HG03565 (cell line): Measurements from ENCODE around the gene RFX5.
"Not testable (repeated sequence)": the region's sequence is repeated elsewhere in the genome, so short reads cannot be mapped to it uniquely, and the experiment has no call there.

Experiments used
- ATAC-seq: cut with Tn5 transposase; IDR thresholded peaks from one replicate; pipeline ENCODE4 v1.9.1; 2021; ENCODE audit warnings: mild to moderate bottlenecking, moderate library complexity; ENCODE audit not compliant: unreplicated experiment

The RFX5 gene

DNA sequence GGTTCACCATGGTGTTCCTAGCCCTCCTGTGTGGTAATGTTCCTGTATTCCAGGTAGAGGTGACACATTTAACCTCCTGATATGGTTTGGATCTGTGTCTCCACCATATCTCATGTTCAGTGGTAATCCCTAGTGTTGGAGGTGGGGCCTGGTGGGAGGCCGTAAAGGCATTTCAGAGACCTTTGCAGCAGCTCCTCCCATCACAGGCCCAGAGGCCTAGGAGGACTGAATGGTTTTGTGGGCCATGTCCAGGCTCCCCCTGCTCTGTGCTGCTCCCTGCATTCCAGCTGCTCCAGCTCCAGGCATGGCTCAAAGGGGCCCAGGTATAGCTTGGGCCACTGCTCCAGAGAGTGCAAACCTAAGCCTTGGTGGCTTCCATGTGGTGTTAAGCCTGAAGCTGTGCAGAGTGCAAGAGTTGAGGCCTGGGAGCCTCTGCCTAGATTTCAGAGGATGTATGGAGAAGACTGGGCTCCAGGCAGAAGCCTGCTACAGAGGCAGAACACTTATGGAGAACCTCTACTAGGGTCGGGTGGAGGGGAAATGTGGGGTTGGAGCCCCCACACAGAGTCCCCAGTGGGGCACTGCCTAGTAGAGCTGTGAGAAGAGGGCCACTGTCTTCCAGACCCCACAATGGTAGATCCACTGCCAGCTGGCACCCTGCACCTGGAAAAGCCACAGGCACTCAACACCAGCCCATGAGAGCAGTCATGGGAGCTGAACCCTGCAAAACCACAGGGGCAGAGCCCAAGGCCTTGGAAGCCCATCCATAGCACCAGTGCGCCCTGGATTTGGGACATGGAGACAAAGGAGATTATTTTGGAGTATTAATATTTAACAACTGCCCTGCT is 15.5 kb upstream of the RFX5 start:
- ATAC-seq = no peak

DNA sequence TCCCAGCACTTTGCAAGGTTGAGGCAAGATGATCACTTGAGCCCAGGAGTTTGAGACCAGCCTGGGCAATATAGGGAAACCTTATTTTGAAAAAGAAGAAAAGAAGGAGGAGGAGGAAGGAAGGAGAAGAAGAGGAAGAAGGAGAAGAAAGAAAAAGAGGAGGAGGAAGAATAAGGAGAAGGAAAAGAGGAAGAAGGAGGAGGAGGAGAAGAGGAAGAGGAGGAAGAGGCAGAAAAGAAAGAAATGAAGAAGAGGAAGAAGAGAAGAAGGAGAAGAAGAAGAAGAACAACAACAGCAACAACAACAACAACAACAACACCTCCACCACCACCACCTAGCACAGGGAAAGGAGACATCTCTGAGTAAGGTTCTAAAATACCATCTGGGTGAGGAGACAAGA is 14.8 kb upstream of the RFX5 start:
- ATAC-seq = no peak

DNA sequence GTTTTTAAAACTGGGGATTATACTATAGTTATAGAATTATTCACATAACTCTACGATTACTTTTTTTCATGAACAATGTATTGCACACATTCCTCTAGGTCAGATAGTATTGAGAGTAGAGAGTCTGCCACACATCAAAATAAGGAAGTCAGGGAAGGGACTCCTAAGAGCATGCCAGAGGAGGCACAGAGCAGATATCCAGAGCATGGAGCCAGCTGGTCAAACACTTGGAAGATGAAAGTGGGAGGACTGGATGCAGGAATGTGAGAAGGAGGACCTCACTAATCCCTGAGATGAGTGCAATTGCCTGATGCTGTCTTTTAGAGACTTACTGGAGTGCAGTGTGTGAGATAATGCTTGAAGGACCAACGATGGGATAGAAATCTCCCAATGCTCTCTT is 9.6 kb upstream of the RFX5 start:
- ATAC-seq = no peak

DNA sequence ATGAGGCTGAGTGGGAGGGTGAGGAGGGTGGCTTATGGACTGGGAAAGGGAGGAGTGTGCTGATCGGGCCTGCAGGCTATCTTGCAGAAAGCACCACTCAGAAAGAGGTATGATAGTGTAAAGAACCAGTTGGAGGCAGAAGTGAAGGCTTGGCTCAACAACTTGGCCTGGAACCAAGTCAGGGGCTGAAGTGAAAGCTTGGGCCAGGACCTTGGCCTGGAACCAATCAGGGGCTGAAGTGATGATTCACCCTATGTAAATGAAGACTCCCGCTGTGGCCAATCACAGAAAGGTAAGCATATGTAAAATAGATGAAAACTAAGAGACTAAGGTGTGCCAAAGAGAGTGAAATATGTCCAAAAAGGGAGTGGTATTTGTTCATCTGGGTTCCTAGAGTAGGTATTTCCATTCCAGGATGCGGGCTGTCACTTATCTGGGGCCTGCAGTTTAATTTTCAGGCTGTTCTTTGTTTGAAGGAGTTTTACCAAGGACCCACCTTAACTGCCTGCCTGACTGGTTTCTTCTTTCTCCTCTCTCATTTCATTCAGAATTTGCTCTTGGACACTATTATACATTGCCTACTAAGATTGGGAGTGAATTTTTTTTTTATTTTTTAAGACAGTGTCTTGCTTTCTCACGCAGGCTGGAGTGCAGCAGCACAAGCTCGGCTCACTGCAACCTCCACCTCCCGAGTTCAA is 5.1 kb upstream of the RFX5 start:
- ATAC-seq = no peak

DNA sequence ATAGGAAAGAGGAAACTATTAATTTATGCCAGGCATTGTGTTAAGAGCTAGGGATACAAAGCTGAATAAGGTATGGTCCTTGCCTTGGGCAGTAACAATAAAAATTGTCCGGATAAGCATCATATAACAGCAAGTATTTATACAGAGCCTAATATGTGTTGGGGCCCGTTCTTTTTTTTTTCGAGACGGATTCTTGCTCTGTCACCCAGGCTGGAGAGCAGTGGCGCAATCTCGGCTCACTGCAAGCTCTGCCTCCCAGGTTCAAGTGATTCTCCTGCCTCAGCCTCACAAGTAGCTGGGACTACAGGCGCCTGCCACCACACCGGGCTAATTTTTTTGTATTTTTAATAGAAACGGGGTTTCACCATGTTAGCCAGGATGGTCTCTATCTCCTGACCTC is 3.3 kb upstream of the RFX5 start:
- not testable (repeated sequence) for ATAC-seq

DNA sequence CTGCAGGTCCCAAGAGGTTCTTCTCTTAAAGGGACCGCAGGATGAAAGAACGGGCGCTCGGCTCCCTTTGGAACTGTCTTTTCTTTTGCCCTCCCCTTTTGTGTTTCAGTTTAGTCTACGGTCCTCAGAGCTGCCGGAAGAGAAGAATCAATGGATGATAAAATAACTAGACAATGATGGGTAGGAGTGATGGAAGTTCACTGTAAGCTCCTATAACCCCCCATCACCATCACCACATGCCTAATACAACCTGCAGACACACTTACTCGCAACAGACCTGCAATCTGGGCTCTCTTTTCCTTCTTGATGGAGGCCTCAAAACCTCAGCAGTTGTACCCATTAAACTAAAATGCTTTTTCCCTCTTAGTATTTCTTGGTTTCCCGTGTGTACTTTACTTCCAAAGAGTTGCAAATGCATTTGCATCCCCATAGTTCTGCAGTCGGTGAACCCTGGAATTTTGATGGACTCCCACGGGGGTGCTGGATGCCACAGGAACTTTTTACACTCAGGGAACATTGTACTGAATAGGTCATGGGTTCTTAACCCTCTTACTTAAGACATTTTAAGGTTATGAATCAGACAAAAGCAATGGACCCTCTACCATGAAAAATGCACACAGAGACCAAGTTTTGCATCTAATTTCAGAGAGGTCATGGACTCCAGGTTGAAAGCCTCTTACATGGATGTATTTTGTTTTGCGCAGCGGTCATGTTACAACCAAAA is 633 bp upstream of the RFX5 start:
- ATAC-seq = no peak

DNA sequence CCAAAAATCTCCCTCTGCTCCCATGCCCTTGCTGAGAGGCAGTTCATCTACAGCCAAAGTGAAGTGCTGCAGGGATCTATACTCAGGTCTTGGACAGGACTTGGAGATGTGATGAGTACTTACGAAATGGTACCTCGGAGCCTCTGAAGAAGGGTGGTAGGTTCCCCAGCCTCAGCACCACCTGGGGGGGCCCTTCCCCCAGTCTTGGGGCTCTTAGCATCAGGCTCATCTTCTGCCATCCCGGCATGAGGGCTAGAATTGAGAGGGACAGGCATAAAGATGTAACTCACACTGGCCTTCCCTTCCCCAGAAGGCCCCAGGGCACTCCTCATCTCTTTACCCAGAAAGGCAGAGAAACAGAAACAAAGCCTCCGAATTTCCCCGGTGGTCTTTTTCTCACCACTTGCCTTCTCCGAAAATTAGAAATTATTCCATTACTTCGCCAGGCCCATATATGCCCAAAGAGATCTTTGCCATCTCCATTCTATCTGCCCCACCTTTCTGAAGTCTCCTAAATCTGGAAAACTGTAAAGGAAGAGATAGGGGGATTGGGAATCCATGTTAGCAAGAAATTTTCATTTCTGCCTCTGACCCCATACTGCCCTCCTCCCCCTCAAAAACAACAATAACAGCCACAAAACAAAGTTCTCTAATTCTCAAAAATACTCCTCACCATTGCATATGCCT is 827 bp downstream of the RFX5 start:
- no peak for ATAC-seq

DNA sequence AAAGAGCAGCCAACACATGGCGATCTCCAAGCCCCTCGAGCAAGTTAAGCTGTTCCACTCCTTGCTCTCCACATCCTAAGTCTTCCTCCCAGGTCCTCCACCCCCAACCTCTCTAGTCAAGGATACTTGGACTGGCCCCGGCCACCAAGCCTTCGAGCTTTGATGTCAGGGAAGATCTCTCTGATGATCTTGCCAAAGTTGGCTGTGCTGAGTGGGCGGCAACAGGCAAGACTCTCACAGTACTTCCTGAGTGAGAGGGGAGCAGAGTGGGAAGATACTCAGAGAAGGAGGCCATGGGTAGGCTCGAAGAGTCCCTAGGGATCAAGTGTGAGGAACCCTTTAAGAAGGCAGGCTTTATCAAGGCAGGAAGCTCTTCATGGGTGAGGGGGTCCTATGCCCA is 2.8 kb downstream of the RFX5 start:
- no peak for ATAC-seq

DNA sequence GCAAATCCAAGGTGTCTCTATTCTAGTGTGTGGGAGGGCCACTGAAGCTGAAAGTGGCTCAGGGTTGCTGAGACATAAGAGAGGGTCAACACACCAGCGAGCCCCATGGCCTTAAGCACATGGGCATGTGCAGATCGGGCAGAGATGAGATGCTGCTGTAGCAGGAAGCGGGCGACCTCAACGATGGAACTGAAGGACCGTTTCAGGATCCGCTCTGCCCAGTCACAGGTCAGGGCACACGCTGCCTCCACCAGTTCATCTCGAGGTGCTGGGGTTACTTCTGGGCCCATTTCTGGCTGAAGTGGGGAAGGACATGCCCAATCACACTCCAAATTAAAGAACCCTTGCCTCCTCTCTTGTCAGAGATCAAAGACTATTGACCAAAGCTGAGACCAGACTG is 3.5 kb downstream of the RFX5 start:
- ATAC-seq = no peak

DNA sequence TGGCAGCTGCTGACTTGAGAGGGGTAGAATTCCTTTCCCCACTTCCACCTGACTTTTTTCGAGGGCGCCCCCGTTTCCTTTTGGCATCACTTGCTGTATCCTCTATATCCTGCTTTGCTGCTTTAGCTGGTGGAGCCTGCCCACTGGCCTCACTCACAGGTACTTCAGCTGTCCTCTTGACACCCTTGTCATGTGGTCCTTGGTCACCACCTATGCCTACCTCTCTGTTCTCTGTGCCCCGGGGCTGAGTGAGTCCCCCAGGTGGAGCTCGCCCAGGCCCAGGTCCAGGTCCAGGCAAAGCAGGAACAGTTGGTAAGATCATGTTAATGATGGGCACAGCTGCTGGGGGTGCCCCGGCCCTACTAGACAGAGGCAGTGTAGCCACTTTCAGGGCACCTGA is 4.5 kb downstream of the RFX5 start:
- no peak for ATAC-seq

DNA sequence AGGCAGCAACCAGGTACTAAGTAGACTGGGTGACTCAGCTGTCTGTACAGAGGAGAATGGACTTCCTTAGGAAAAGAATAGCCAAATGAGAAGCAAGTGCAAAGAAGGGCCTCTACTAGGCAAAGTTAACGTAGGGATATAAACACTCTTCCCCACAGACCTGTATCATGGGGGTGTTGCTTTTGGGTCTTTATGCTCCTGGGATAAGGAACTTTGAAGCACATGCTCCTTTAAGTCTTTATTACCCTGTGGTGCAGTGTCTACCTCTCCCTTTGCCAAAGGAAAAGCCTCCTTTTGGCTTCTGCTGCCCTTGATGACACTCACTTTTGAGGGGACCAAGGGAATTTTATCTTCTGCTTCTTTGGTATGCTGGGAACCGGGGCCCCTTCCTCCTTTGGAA is 5.0 kb downstream of the RFX5 start:
- no peak for ATAC-seq

DNA sequence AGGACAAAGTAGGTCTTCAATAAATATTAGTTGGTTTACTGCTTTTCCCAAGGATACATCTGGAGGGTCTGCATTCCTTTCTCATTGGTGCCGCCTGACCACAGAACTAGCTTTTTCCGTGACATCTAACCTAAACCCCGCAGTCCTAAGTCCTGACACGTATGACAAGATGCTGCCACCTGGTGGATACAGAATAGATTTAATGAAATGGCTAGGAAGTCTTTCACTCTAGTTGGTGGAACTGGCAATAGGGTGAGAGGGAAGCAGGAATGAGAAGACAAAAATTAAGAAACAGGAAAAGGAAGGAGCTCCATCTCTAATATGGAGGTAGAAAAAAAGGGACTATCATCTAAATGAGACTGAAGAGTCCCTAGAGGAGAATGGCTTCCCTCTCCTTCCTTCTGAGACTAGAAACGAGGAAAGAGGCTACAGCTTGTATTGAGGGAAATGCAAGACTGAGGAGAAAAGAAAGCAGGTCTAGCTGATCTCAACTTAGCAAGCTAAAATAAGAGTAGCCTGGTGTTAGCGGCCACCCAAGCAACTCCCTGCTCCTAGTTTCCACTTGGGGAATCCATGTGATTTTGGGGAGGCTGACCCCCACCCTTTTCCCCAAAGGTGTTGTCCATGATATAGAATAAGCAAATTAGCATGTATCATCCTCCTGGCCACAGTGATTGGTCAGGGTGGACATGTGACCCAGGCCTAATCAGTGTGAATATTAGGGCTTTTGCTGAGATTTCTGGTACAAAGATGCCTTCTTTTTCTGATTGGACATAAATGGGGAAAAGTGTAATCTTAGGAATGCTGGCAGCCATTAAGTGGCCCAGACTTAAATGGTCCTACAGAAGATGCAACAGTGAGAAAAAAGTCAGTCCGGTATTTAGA is 5.9 kb downstream of the RFX5 start:
- peak; percentile 45 for ATAC-seq

DNA sequence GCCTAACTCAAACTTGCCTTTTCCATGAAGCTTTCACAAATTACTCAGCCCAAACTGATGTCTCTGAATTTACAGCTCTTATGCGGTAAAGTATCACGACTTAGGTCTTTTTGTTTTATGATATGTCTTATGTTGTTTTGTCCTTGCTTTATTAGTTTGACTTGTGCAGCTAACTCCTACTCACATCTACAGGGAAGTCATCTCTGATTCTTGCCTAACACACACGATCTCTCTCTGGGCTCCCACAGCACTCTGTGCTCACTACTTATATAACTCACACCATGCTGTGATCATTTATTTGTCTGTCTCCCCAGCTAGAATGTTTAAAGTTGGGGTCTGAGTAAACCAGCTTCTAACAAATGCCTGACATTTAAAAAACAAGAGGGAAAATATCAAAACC is 10.5 kb downstream of the RFX5 start:
- ATAC-seq = no peak

DNA sequence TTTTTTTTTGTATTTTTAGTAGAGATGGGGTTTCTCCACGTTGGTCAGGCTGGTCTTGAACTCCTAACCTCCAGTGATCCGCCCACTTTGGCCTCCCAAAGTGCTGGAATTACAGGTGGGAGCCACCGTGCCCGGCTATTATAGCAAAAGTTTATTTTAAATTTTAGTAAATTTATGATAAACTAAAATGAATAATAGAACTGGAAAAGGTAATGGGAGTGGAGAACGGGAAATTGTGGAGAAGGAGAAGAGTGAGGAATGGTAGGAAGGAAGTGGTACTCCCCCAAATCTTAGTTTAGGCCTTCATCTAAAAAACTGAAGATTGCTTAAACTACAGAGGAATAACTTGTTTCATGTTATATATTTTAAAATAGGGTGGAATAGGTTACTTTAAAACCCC is 12.2 kb downstream of the RFX5 start:
- no peak for ATAC-seq

DNA sequence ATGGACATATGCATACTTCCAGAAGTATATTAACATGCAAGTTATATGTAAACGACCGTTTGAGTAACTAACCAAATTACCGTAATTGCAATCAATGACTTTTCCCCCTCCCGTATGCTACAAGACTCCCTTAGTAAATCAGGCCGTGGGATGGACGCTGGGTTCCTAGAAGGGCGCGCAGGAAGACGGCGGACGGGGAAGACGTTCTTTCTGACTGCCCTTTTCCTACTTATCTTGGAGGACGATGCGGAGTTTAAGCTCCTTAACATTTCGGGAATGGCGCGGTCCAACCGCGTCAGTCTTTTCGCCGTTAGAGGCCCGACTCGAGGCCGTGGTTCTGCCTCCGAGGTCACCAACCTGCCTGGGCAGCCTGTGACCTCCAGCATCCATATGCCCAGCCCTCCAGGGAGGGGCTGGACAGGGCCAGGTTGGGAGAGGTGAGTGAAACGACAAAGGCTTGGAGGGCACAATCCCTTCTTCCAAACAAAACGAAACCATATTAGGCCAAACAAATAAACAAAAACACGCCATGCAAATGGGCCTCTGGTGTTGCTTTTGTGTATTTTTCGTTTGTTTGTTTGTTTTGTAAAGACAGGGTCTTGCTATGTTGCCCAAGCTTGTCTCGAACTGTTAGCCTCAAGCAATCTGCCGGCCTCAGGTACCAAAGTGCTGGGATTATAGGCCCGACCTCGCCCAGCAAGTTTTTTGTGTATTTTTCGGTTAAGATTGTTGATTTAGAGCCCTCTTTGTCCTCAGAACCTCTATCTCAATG is 19.0 kb downstream of the RFX5 start:
- peak; percentile 8 for ATAC-seq

DNA sequence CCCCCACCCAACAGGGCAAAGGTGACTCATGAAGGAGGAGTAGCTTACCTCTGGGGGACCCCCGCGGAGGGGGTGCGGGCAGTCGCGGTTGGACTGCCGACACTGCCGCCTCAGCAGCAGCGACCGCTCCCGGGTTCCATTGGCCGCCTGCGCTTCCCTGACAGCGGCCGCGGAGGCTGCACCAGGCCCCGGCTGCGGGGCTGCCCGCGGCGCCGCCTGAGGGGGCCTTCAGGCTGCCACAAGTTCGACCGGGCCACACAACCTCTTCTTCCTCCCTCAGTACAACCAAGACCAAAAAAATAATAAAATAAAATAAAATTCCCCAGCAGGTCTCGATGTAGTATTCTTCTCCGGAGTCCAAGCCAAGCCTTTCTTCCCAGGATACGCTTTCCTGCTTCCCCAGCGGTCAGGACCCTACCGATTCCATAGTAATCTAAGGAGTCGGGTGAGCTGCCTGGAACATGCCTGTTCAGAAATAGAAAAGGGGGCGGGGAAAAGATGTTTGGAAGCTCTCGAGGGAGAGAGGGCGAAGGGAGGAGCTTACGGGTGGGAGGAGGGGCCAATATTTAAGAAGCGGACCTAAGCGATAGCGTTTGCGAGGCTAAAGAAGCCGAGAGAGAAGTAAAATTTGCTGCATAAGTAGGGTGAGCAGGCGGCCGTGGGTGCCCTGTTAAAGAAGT is 19.7 kb downstream of the RFX5 start, which contains the start of gene PI4KB:
Gene PI4KB, minus strand, starts transcription at position 194 of the 680 bp plus-strand sequence. CDS start 10,935 bp downstream, outside the sequence.
- ATAC-seq = peak; percentile 65

DNA sequence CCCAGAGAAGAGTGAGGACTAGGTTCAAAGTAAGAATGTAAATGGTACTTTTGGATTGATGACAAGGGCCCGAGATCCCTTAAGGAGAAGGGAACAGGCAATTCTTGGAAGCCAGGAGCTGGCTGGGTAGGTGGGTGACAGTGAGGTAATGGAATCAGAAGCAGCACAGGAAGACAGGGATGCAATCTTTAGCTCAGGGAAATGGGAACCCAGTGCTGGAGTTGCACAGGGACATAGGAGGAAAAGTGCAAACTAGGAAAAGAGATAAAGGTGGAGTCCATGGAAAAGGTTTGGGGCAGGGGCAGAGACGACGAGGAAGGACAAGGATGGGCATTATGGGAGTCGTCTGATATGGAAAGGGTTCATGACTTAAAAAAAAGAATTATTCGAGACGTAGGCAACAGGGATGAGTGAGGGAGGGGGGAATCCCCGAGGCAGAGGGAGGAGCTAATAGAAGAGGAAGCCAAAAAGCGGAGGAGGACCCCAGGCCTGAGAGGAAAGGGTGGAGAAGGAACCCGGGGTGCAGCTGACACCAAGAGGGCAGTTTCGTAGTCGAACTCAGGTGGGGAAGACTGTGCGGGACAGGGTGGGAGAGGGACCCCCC is 20.3 kb downstream of the RFX5 start:
- ATAC-seq = peak; percentile 23

DNA sequence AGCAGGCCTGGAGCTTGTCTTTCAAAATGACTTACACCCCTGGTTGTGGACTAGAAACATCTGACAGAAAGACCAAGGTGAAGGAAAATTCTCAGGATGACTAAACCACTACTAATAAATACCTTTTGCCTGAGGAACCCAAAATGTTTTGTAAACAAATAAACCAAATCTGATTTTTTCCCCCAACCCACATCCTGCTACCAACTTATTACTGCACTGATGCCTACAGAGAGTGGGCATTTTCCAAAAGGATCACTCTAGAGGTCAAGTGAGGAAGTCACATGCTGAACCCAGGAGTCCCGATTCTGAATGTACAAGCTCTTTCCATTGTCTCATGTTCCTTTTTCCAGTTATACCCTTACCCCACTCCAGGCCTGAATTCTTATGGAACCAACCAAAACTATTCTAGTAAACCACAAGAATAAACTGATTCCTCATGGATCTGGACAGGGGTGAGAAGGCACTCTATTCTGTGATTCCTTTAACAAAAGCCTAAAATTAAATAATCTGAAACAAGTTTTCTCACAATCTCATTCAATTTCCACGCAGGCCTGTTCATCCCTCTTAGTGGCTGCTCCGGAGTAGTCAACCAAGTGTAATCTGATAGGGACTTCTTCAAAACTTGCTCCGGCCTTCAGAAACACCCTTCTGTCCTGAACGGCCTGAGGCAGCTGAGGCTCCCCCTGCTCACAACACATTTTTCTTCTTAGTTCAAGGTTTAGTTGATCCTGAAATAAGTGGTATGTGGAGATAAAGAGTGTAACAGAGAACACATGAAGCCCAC is 21.2 kb downstream of the RFX5 start:
- ATAC-seq = no peak
